Measurements from ENCODE around the gene PRKG1.

PRKG1 gene

DNA sequence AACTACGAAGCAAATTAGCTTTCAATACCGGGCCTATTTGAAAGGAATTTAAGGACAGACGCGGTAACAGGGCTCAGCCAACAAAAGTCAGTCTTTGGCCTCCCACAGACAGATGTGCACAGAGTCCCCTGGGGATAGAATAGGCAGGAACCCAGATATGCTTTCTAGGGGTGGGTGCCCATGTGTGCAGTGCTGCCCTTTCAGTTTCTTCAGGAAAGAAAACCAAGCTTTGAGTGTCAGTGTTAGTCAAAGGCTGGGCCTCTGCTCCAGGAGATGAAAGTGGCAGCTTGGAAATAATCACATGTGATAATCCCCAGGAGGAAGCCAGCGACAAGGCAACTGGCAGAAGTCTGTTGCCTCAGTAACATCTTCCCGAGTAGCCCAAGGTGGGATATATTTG is 668.9 kb downstream of the PRKG1 start:
- Histone ChIP-seq H3K36me3 (ENCODE audit: control insufficient read depth, low read length) (no peaks in the 10 kb centered on the region), H3F3A (ENCODE audit: control insufficient read depth, insufficient read depth) (no peaks in the 10 kb centered on the region), H3K9me3 (ENCODE audit: control insufficient read depth, insufficient read depth, low read length) (no peaks in the 10 kb centered on the region), H3K9me2 (replicated peaks; ENCODE audit: control insufficient read depth, low read length) (no peaks in the 10 kb centered on the region), H3K4me3 (ENCODE audit: low read length) (no peak overlapping the region), H3K79me2 (ENCODE audit: control insufficient read depth, low read length) (no peaks in the 10 kb centered on the region), H3K27me3 (ENCODE audit: control insufficient read depth, low read length) (peaks cover 3% of the 10 kb centered on the region; the same call in 1 of the 2 replicates), H3K4me1 (ENCODE audit: control insufficient read depth, low read length) (peaks cover 3% of the 10 kb centered on the region; the same call in 1 of the 2 replicates), H3K4me2 (ENCODE audit: low read length) (no peak overlapping the region), H3K27ac (ENCODE audit: low read depth, low read length) (no peak overlapping the region), H4K20me1 (ENCODE audit: control insufficient read depth, insufficient read depth, low read depth, low read length) (no peaks in the 10 kb centered on the region)
- TF ChIP-seq, protein P1, sequence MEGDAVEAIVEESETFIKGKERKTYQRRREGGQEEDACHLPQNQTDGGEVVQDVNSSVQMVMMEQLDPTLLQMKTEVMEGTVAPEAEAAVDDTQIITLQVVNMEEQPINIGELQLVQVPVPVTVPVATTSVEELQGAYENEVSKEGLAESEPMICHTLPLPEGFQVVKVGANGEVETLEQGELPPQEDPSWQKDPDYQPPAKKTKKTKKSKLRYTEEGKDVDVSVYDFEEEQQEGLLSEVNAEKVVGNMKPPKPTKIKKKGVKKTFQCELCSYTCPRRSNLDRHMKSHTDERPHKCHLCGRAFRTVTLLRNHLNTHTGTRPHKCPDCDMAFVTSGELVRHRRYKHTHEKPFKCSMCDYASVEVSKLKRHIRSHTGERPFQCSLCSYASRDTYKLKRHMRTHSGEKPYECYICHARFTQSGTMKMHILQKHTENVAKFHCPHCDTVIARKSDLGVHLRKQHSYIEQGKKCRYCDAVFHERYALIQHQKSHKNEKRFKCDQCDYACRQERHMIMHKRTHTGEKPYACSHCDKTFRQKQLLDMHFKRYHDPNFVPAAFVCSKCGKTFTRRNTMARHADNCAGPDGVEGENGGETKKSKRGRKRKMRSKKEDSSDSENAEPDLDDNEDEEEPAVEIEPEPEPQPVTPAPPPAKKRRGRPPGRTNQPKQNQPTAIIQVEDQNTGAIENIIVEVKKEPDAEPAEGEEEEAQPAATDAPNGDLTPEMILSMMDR (IDR thresholded peaks at IDR 0.05; ENCODE audit: low read depth, low read length, poor library complexity, severe bottlenecking): no peak
- TF ChIP-seq EZH2phosphoT487 (IDR thresholded peaks at IDR 0.05; ENCODE audit: borderline replicate concordance, low read length): no peak

- Histone ChIP-seq H3K36me3 (ENCODE audit: control insufficient read depth, low read length) (no peaks in the 10 kb centered on the region), H3K27ac (ENCODE audit: low read depth, low read length) (no peak overlapping the region), H3F3A (ENCODE audit: control insufficient read depth, insufficient read depth) (no peaks in the 10 kb centered on the region), H3K4me1 (ENCODE audit: control insufficient read depth, low read length) (peaks cover 3% of the 10 kb centered on the region; the same call in 1 of the 2 replicates), H3K79me2 (ENCODE audit: control insufficient read depth, low read length) (no peaks in the 10 kb centered on the region), H3K9me2 (replicated peaks; ENCODE audit: control insufficient read depth, low read length) (no peaks in the 10 kb centered on the region), H3K4me2 (ENCODE audit: low read length) (no peak overlapping the region), H3K4me3 (ENCODE audit: low read length) (no peak overlapping the region), H4K20me1 (ENCODE audit: control insufficient read depth, insufficient read depth, low read depth, low read length) (no peaks in the 10 kb centered on the region), H3K9me3 (ENCODE audit: control insufficient read depth, insufficient read depth, low read length) (no peaks in the 10 kb centered on the region), H3K27me3 (ENCODE audit: control insufficient read depth, low read length) (peaks cover 3% of the 10 kb centered on the region; the same call in 1 of the 2 replicates)
- TF ChIP-seq, protein P1 (IDR thresholded peaks at IDR 0.05; ENCODE audit: low read depth, low read length, poor library complexity, severe bottlenecking): no peak
- TF ChIP-seq EZH2phosphoT487 (IDR thresholded peaks at IDR 0.05; ENCODE audit: borderline replicate concordance, low read length): no peak
Measured at GRCh38 chr10:51744235-51745000, 670.1 kb downstream of the PRKG1 start.

DNA sequence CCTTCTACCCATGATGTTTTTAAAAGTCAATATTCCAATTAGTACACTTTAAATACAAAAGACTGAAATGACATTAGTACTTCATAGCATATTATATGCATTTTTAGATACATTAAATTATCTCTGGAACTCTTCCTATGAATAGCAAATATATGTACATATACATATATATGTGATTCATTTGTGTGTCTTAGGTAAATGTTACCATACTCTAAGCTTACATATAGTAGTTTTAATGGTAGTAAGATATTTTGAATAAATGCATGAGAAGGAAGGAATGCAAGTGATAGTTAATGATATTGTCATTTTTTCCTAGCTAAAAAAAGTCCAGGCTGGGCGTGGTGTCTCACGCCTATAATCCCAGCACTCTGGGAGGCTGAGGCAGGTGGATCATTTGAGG is 671.1 kb downstream of the PRKG1 start:
- Histone ChIP-seq H3F3A (ENCODE audit: control insufficient read depth, insufficient read depth) (no peaks in the 10 kb centered on the region), H3K9me3 (ENCODE audit: control insufficient read depth, insufficient read depth, low read length) (no peaks in the 10 kb centered on the region), H3K27me3 (ENCODE audit: control insufficient read depth, low read length) (peaks cover 3% of the 10 kb centered on the region; the same call in 1 of the 2 replicates), H3K4me3 (ENCODE audit: low read length) (no peak overlapping the region), H3K9me2 (replicated peaks; ENCODE audit: control insufficient read depth, low read length) (no peaks in the 10 kb centered on the region), H3K36me3 (ENCODE audit: control insufficient read depth, low read length) (no peaks in the 10 kb centered on the region), H3K4me1 (ENCODE audit: control insufficient read depth, low read length) (peaks cover 3% of the 10 kb centered on the region; the same call in 1 of the 2 replicates), H3K27ac (ENCODE audit: low read depth, low read length) (no peak overlapping the region), H3K79me2 (ENCODE audit: control insufficient read depth, low read length) (no peaks in the 10 kb centered on the region), H3K4me2 (ENCODE audit: low read length) (no peak overlapping the region), H4K20me1 (ENCODE audit: control insufficient read depth, insufficient read depth, low read depth, low read length) (no peaks in the 10 kb centered on the region)
- TF ChIP-seq, protein P1 (IDR thresholded peaks at IDR 0.05; ENCODE audit: low read depth, low read length, poor library complexity, severe bottlenecking): no peak
- TF ChIP-seq EZH2phosphoT487 (IDR thresholded peaks at IDR 0.05; ENCODE audit: borderline replicate concordance, low read length): no peak
